Transverse colon (tissue), 4 donors: Measurements from ENCODE around the gene CLOCK. TPM values are rescaled to one million over a fixed set of nuclear protein-coding genes. Genes with fewer than 3 reads are reported as not detected.

Experiments
- DNase-seq: peaks from one replicate; pipeline ENCODE4 v3.0.0-alpha.2; 2019
- H3K27ac ChIP-seq, 4 donors: fragments of 200-600 bp; sonication (generic); 2 replicates each; pipeline ENCODE4 v1.5.1; 2016 to 2018; ENCODE audit warnings: inconsistent platforms in 4 of 4
- H3K27me3 ChIP-seq: fragments of 200-600 bp; sonication (generic); 2 replicates; pipeline ENCODE4 v1.5.1; 2017; ENCODE audit warnings: inconsistent platforms
- H3K36me3 ChIP-seq, 4 donors: fragments of 200-600 bp; sonication (generic); 2 replicates each; pipeline ENCODE4 v1.5.1; 2017 to 2019; ENCODE audit warnings: inconsistent platforms in 4 of 4
- H3K4me1 ChIP-seq, 4 donors: fragments of 200-600 bp; sonication (generic); 2 replicates each; pipeline ENCODE4 v1.5.1; 2017 to 2020; ENCODE audit warnings: inconsistent platforms in 4 of 4
- H3K4me3 ChIP-seq, 4 donors: fragments of 200-600 bp; sonication (generic); 1 replicate in 1 of 4; 2 replicates in 3 of 4; pipeline versions ENCODE4 v1.5.1 to v1.6.1; 2017 to 2019; ENCODE audit warnings: inconsistent platforms in 4 of 4
- H3K9me3 ChIP-seq, 2 donors: fragments of 200-600 bp; sonication (generic); 2 replicates each; pipeline ENCODE4 v1.5.1; 2017 to 2019; ENCODE audit warnings: inconsistent platforms in 2 of 2
- EP300 ChIP-seq: sonication (generic); formaldehyde crosslinking; IDR thresholded peaks from one replicate; pipeline ENCODE4 v1.6.1; 2017; ENCODE audit warnings: antibody characterized with exemption, low read depth
- POLR2A ChIP-seq: fragments of 450-650 bp; IDR thresholded peaks from one replicate; pipeline ENCODE4 v1.6.1; 2016; ENCODE audit warnings: antibody characterized with exemption, mild to moderate bottlenecking, moderate library complexity
- POLR2AphosphoS5 ChIP-seq, 3 donors: sonication (generic); formaldehyde crosslinking; IDR thresholded peaks; one replicate each; pipeline ENCODE4 v1.6.1; 2016; ENCODE audit warnings: antibody characterized with exemption in 3 of 3
- WGBS, 2 donors: methylation state at CpG; one replicate each; pipeline ENCODE4 v1.1.5; 2018; ENCODE audit warnings: low coverage in 1 of 2; 5-methylcytosine and 5-hydroxymethylcytosine counted together
- in situ Hi-C, 4 donors: fragments of 200-750 bp; cut with MboI; loops; one replicate each; pipeline versions ENCODE4 v1.15.0 to v1.15.1; 2017; ENCODE audit warnings: low sequenced_read_pairs in 3 of 4, low pct_ligation_motif_present in 1 of 4, low pct_unique_long_range_greater_than_20kb in 1 of 4
- intact Hi-C: fragments of 100-400 bp; cut with DNase I; formaldehyde crosslinking; loops from one replicate; pipeline ENCODE4 v1.15.1; 2023; ENCODE audit warnings: low total_unique reads
- total RNA-seq, 4 donors: library from RNA; depleted of rRNA; stranded (reverse); fragments of >200 nt; gene quantifications; one replicate each; pipeline ENCODE4 v1.1.0, GENCODE V29; 2016
- TF ChIP-seq, protein P1 (sequence below), 5 experiments: fragments of 200-600 bp in 3 of 5; fragments of 450-650 bp in 2 of 5; sonication (generic) in 3 of 5; IDR thresholded peaks; 1 replicate in 2 of 5; 2 replicates in 3 of 5; pipeline ENCODE4 v1.5.1; 2016 to 2017; ENCODE audit warnings: antibody characterized with exemption in 5 of 5, inconsistent platforms in 3 of 5, mild to moderate bottlenecking in 2 of 5, moderate library complexity in 1 of 5

CLOCK gene
- total RNA-seq, 4 donors from 2014 or later = 6.7 to 19.7 (median 16.9) TPM

DNA sequence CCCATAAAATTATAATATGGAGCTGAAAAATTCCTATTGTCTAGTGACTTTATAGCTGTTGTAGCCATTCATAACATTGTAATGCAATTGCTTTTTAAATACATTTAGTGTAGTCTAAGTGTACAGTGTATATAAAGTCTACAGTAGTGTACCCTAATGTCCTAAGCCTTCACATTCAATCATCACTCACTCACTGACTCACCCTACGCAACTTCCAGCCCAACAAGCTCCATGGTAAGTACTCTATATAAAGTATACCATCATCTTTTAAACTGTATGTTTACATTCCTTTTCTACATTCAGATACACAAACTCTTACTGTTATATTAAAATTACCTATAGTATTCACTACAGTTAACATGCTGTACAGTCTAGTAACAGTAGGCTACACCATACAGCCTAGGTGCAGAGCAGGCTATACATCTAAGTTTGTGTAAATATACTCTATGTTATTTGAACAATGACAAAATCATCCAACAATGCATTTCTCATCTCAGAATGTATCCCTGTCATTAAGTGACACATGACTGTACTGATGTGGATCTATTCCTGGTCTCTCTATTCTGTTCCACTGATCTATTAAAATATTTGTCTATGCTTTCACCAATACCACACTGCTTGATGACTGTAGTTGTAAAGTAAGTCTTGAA is 33.7 kb downstream of the CLOCK start:
- no peak for DNase-seq
- intact Hi-C loops (no loop called here), in situ Hi-C loops (no loop called here)
- Histone ChIP-seq H3K27me3 (no peaks in the 10 kb centered on the region), H3K36me3 (no peaks in the 10 kb centered on the region), H3K4me1 (no peaks in the 10 kb centered on the region), H3K27ac (no peak overlapping the region), H3K4me3 (no peak overlapping the region), H3K9me3 (no peaks in the 10 kb centered on the region)
- TF ChIP-seq EP300 (no peak), POLR2AphosphoS5 (IDR thresholded peaks at IDR 0.05) (no peak), POLR2A (no peak)
- TF ChIP-seq, protein P1, sequence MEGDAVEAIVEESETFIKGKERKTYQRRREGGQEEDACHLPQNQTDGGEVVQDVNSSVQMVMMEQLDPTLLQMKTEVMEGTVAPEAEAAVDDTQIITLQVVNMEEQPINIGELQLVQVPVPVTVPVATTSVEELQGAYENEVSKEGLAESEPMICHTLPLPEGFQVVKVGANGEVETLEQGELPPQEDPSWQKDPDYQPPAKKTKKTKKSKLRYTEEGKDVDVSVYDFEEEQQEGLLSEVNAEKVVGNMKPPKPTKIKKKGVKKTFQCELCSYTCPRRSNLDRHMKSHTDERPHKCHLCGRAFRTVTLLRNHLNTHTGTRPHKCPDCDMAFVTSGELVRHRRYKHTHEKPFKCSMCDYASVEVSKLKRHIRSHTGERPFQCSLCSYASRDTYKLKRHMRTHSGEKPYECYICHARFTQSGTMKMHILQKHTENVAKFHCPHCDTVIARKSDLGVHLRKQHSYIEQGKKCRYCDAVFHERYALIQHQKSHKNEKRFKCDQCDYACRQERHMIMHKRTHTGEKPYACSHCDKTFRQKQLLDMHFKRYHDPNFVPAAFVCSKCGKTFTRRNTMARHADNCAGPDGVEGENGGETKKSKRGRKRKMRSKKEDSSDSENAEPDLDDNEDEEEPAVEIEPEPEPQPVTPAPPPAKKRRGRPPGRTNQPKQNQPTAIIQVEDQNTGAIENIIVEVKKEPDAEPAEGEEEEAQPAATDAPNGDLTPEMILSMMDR (IDR thresholded peaks at IDR 0.05) = no peak
- WGBS, 2 donors = 98 to 100% methylated on average over 1 of the region's 1 CpG

DNA sequence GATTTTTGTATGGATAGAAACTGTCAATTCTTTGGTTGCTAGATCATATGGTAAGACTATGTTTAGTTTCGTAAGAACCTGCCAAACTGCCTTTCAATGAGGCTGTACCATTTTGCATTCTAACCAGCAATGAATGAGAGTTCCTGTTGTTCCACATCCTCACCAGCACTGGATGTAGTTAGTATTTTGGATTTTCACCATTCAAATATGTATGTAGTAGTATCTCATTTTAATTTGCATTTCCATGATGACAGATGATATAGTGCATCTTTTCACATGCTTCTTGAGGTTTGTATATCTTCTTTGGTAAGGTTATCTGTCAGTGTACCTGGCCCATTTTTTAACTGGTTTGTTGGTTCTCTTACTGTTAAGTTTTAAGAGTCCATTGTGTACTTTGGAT is 34.6 kb downstream of the CLOCK start:
- no peak overlapping the region for H3K27ac ChIP-seq
- no peaks in the 10 kb centered on the region for H3K27me3 ChIP-seq
- in situ Hi-C loops (no loop called here), intact Hi-C loops (no loop called here)
- H3K36me3 ChIP-seq = no peaks in the 10 kb centered on the region
- no peaks in the 10 kb centered on the region for H3K9me3 ChIP-seq
- H3K4me1 ChIP-seq = no peaks in the 10 kb centered on the region
- TF ChIP-seq, protein P1 (IDR thresholded peaks at IDR 0.05) = no peak
- no peak for DNase-seq
- 88 to 100% methylated on average over 1 of the region's 1 CpG for WGBS, 2 donors
- H3K4me3 ChIP-seq = no peak overlapping the region

DNA sequence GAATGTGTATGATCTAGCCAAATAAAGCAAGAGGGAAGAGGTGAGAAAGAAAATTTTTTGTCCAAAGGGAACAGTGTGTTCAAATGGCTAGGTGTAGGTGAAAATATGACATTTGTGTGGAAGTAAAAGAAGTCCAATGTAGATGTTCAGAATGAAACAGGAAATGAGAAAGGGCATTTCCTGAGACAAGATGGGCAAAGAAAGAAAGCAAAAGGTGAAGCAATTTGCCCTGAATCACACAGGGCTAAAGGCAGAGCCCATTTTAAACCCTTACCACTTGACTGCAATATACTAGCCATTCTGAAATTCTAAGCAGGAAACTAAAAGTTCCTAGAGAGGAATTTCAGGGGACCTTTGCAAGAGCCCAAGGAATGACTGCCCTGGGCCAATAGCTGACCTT is 36.0 kb downstream of the CLOCK start:
- H3K27ac ChIP-seq = no peak overlapping the region
- no peak for DNase-seq
- TF ChIP-seq, protein P1 (IDR thresholded peaks at IDR 0.05) = no peak
- no peak for TF ChIP-seq POLR2A
- TF ChIP-seq POLR2AphosphoS5 (IDR thresholded peaks at IDR 0.05) = no peak
- TF ChIP-seq EP300 = no peak
- no peaks in the 10 kb centered on the region for H3K27me3 ChIP-seq
- H3K9me3 ChIP-seq = no peaks in the 10 kb centered on the region
- H3K4me3 ChIP-seq = no peak overlapping the region
- in situ Hi-C loops (no loop called here), intact Hi-C loops (no loop called here)
- no peaks in the 10 kb centered on the region for H3K36me3 ChIP-seq
- no peaks in the 10 kb centered on the region for H3K4me1 ChIP-seq

DNA sequence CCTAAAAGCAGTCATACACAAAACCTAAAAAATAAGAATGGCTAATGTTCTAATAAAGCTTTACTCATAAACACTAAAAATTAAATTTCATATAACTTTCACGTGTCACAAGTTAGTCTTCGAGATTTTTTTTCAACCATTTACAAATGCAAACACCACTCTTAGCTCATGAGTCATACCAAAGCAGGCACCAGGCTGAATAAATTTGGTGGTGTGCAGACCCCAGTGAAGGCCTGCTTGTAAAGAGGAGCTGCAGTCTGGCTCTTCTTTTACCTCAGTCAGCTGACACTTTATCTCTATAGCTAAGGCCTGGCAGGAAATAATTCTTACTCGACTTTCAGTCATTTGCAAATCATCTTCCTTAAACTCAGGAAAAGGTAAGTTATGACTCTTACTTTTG is 37.4 kb downstream of the CLOCK start:
- TF ChIP-seq POLR2AphosphoS5 (IDR thresholded peaks at IDR 0.05) (no peak), EP300 (no peak), POLR2A (no peak)
- TF ChIP-seq, protein P1 (IDR thresholded peaks at IDR 0.05) = no peak
- intact Hi-C loops = no loop called here
- in situ Hi-C loops = no loop called here
- Histone ChIP-seq H3K4me3 (no peak overlapping the region), H3K27me3 (no peaks in the 10 kb centered on the region), H3K36me3 (no peaks in the 10 kb centered on the region), H3K9me3 (no peaks in the 10 kb centered on the region), H3K27ac (no peak overlapping the region), H3K4me1 (no peaks in the 10 kb centered on the region)
- DNase-seq = no peak
- 55 to 81% methylated on average over 2 to 3 of the region's 3 CpGs for WGBS, 2 donors
